Measurements from ENCODE around the gene AAMP. TPM values are rescaled to one million over a fixed set of nuclear protein-coding genes. Genes with fewer than 3 reads are reported as not detected.

Gene AAMP
- total RNA-seq, 4 donors from 2014 or later, result 87.1 to 134 (median 96.0) TPM

GRCh38 chr2:218236829-218237228, 33.1 kb downstream of the AAMP start:
- TF ChIP-seq POLR2A (IDR thresholded peaks at IDR 0.05) (no peak), CTCF (IDR thresholded peaks at IDR 0.05 in 4 of 5, conservative IDR thresholded peaks at IDR 0.05 in 1 of 5) (no peak)
- Histone ChIP-seq H3K27me3 (no peaks in the 10 kb centered on the region), H3K4me3 (no peak overlapping the region), H3K27ac (no peak overlapping the region), H3K36me3 (peaks cover 0 to 85% of the 10 kb centered on the region in 2 donors), H3K4me1 (no peaks in the 10 kb centered on the region), H3K9me3 (no peaks in the 10 kb centered on the region)
- intact Hi-C loops (cut with DNase I; ENCODE audit: low total_unique reads) (no loop called here), in situ Hi-C loops (cut with MboI; ENCODE audit: low sequenced_read_pairs in 4 of 4) (no loop called here)
- ATAC-seq (no peak), DNase-seq (no peak)

GRCh38 chr2:218235017-218235416, 34.9 kb downstream of the AAMP start:
- Histone ChIP-seq H3K4me1 (peaks cover under 1 to 6% of the 10 kb centered on the region in 2 donors), H3K27ac (no peak overlapping the region), H3K27me3 (no peaks in the 10 kb centered on the region), H3K4me3 (no peak overlapping the region), H3K9me3 (no peaks in the 10 kb centered on the region), H3K36me3 (peaks cover 2 to 85% of the 10 kb centered on the region in 2 donors)
- DNase-seq (no peak), ATAC-seq (no peak)
- TF ChIP-seq POLR2A (IDR thresholded peaks at IDR 0.05) (no peak), CTCF (IDR thresholded peaks at IDR 0.05 in 4 of 5, conservative IDR thresholded peaks at IDR 0.05 in 1 of 5) (no peak)
- in situ Hi-C loops (cut with MboI; ENCODE audit: low sequenced_read_pairs in 4 of 4), result no loop called here
- intact Hi-C loops (cut with DNase I; ENCODE audit: low total_unique reads), result no loop called here

- Histone ChIP-seq H3K4me3 (no peak overlapping the region), H3K36me3 (peaks cover 2 to 85% of the 10 kb centered on the region in 2 donors), H3K9me3 (no peaks in the 10 kb centered on the region), H3K27me3 (no peaks in the 10 kb centered on the region), H3K27ac (no peak overlapping the region), H3K4me1 (peaks cover 4 to 6% of the 10 kb centered on the region in 2 donors)
- no peak for DNase-seq
- intact Hi-C loops (cut with DNase I; ENCODE audit: low total_unique reads), result no loop called here
- ATAC-seq, result no peak
- TF ChIP-seq CTCF (IDR thresholded peaks at IDR 0.05 in 4 of 5, conservative IDR thresholded peaks at IDR 0.05 in 1 of 5) (no peak), POLR2A (IDR thresholded peaks at IDR 0.05) (no peak)
- in situ Hi-C loops (cut with MboI; ENCODE audit: low sequenced_read_pairs in 4 of 4), result no loop called here
These were observed 35.4 kb downstream of the AAMP start for GRCh38 chr2:218234521-218234920.

GRCh38 chr2:218233543-218233942, 36.4 kb downstream of the AAMP start:
- TF ChIP-seq POLR2A (IDR thresholded peaks at IDR 0.05) (no peak), CTCF (IDR thresholded peaks at IDR 0.05 in 4 of 5, conservative IDR thresholded peaks at IDR 0.05 in 1 of 5) (no peak)
- in situ Hi-C loops (cut with MboI; ENCODE audit: low sequenced_read_pairs in 4 of 4), result no loop called here
- Histone ChIP-seq H3K4me1 (peaks cover 13% of the 10 kb centered on the region in 2 donors), H3K27ac (no peak overlapping the region), H3K4me3 (no peak overlapping the region), H3K9me3 (no peaks in the 10 kb centered on the region), H3K36me3 (peaks cover 2 to 81% of the 10 kb centered on the region in 2 donors), H3K27me3 (no peaks in the 10 kb centered on the region)
- DNase-seq (no peak), ATAC-seq (no peak)
- intact Hi-C loops (cut with DNase I; ENCODE audit: low total_unique reads), result no loop called here

GRCh38 chr2:218230882-218231281, 39.1 kb downstream of the AAMP start:
- TF ChIP-seq POLR2A (IDR thresholded peaks at IDR 0.05), result no peak
- no peak for TF ChIP-seq CTCF (IDR thresholded peaks at IDR 0.05 in 4 of 5, conservative IDR thresholded peaks at IDR 0.05 in 1 of 5)
- peaks cover 2 to 73% of the 10 kb centered on the region in 2 donors for H3K36me3 ChIP-seq
- no peak overlapping the region for H3K27ac ChIP-seq
- ATAC-seq (no peak), DNase-seq (no peak)
- H3K4me3 ChIP-seq, result no peak overlapping the region
- in situ Hi-C loops (cut with MboI; ENCODE audit: low sequenced_read_pairs in 4 of 4) (no loop called here), intact Hi-C loops (cut with DNase I; ENCODE audit: low total_unique reads) (no loop called here)
- H3K9me3 ChIP-seq, result no peaks in the 10 kb centered on the region
- H3K4me1 ChIP-seq, result peaks cover 13 to 15% of the 10 kb centered on the region in 2 donors
- no peaks in the 10 kb centered on the region for H3K27me3 ChIP-seq

Measured in gastrocnemius medialis (tissue), 4 donors.